GM12875 (cell line): ENCODE results near the gene CD164L2.

Source experiments
- H3K4me3 ChIP-seq: one replicate; pipeline ENCODE4 v1.5.1; 2011; ENCODE audit warnings: low read depth, low read length, control low read depth
- TF ChIP-seq, protein P1 (sequence below): IDR thresholded peaks from 2 replicates; pipeline ENCODE4 v1.5.1; 2011; ENCODE audit warnings: low read depth, mild to moderate bottlenecking, control low read depth, inconsistent platforms, low read length, moderate library complexity, borderline replicate concordance; ENCODE audit not compliant: insufficient read depth

CD164L2 gene

DNA sequence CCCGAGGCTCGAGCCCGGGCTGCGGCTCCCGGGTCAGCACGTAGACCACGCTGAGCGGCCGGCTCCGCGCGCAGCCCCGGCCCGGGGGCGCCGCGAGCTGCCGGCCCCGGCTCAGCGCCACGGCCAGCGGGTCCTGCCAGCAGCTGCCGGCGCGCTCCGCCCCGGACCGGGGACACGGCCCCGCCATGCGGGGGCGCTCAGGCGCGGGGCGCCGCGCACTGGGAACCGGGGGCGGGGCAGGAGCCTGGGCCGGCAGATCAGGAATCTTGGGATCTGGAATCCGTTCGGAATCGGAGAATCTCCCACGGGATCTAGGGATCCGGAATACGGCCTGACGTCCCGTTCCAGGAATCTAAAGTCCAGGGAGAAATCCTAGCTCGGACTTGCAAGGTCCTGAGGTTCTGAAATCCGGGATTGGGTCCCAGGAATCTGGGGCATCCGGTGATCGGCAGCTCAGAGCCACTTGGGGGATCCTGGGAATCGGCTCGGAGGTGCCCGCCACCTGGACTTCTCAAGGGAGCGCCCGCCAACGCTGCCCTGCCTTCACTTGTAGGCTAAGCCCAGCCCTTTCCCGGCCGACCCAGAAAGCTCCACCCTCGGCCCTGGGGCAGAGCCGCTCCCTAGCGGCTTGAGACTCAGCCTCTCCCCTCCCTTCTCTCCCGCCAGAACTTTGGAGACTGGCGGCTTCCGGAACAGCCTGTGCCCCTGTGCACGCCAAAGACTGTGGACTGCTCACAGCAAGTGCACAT lies 16.5 kb downstream of the CD164L2 start, which contains the start of gene MAP3K6:
Gene MAP3K6, minus strand, starts transcription at position 551 of the 749 bp plus-strand sequence. Its CDS starts 364 bp downstream, at position 187.
- TF ChIP-seq, protein P1, sequence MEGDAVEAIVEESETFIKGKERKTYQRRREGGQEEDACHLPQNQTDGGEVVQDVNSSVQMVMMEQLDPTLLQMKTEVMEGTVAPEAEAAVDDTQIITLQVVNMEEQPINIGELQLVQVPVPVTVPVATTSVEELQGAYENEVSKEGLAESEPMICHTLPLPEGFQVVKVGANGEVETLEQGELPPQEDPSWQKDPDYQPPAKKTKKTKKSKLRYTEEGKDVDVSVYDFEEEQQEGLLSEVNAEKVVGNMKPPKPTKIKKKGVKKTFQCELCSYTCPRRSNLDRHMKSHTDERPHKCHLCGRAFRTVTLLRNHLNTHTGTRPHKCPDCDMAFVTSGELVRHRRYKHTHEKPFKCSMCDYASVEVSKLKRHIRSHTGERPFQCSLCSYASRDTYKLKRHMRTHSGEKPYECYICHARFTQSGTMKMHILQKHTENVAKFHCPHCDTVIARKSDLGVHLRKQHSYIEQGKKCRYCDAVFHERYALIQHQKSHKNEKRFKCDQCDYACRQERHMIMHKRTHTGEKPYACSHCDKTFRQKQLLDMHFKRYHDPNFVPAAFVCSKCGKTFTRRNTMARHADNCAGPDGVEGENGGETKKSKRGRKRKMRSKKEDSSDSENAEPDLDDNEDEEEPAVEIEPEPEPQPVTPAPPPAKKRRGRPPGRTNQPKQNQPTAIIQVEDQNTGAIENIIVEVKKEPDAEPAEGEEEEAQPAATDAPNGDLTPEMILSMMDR: peak; percentile 63; the same call in 1 of the 2 replicates
- peak within 1 kb of the TSS; percentile 36 for H3K4me3 ChIP-seq

DNA sequence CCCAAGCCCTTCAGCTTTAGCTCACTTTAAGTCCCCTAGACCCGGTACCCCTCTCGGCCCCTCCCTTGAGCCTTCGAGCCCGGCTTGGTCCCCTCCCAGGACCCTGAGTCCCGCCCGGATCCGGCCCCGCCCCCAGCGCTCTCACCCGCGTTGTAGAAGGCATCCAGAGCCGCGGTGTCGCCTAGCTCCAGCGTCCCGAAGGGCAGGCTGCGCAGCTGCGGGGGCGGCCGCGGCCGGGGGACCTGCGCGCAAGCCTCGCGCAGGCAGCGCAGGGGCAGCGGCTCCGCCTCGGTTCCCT lies 17.1 kb downstream of the CD164L2 start:
- TF ChIP-seq, protein P1: no peak
- peak overlapping the region; percentile 33 for H3K4me3 ChIP-seq

DNA sequence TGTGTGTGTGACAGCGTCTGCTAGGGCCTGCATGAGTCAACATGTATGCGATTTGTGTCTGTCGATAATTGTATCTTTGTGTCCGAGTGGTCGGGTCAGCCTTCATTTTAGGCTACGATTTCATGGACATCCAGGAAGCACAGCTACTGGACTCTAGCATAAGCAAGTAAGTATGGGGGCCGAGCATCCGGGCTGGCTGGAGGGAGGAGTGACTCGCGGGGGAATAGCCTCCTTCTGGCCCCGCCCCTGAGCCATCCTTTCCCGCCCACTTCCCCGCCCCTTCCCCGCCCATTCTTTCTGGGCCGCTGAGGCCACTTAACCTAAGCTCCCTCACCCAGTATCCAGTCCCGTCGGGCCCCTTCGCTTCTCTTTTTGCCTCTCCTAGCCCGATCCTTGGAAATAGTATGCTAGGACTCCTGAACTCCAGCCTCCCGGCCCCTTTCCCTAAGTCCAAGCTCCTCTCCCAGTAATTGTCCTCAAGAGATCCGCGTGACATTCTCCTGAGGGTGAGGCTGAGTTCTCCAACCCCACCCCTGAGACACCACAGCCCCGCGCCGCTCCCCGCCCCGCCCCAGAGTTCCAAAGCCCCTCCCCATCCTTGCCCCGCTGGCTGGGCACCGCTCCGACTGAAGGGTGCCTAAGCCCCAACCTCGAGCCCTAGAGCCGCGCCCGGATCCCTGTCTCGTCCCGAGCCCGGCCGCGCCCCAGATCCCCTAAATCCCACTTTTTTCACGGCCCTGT lies 17.6 kb downstream of the CD164L2 start:
- TF ChIP-seq, protein P1: no peak
- peak overlapping the region; percentile 33 for H3K4me3 ChIP-seq

DNA sequence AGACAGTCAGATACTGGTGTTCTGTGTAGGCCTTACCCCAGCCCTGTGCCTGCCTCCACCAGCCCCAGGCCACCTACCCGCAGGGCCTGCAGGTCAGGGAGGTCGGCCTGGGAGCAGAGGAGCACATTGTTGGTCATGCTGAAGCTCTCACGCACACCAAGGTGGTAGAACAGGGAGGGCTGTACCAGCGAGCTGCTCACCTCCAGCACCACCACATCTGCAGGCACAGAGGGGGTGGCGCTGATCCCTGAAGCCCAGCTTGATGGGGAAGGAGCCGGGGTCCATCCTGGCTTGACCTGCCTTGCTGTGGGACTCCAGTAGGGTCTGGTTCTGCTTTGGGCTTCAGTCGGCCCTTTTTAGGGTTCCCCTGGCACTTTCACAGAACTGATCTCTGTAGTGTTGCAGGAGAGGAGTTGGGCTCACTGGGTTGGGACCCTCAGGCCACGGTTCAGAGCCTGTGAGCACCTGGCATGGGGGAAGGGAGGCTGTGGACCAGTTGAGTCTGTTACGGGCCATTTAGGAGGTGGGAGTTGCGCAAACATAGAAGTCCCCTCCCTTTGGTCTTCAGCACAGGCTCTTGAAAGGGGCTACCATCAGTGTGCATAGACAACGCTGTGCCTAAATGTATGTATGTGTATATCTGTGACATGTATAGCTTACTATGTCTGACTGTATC lies 18.3 kb downstream of the CD164L2 start:
- H3K4me3 ChIP-seq: no peak overlapping the region
- TF ChIP-seq, protein P1: no peak

DNA sequence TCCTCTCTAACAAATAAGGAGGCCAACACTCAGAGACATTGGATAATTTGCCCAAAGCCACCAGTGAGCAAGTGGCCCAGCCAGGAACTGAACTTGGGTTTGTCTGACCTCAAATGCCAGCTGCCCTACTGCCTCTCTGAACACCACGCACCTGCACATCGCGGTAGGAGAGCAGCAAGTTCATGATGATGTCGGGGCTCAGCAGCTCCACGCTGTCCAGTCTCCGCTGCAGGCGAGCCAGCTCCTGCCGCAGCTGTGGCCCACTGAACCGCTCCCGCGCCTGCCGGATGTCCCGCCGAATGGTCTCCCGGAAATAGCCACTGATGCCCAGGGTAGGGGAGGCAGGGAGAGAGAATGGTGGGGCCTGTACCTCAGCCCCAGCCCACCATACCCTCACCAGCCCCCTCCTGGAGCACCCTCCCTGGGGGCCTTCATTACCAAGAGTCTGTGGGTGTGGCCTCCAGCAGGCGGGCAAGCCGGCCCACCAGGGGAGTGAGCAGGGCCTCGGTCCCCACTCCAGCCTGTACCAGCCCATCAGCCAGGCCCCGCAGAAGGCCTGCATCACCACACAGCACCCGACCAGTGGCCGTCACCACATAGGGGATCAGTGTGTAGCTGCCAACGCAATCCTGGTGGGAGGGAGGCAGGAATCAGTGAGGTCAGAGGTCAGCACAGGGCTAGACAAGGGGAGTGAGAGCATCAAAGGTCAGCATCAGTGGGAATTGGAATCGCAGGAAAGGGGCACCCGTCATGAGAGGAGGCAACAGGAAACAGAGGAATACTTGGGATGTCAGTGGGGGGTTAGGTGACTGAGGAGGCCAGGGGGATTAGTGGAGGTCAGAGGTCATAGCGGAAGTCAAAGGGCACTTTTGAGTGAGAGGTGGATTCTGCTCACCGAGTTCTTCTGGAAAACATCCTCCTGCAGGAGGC lies 19.1 kb downstream of the CD164L2 start:
- H3K4me3 ChIP-seq: no peak overlapping the region
- TF ChIP-seq, protein P1: no peak

DNA sequence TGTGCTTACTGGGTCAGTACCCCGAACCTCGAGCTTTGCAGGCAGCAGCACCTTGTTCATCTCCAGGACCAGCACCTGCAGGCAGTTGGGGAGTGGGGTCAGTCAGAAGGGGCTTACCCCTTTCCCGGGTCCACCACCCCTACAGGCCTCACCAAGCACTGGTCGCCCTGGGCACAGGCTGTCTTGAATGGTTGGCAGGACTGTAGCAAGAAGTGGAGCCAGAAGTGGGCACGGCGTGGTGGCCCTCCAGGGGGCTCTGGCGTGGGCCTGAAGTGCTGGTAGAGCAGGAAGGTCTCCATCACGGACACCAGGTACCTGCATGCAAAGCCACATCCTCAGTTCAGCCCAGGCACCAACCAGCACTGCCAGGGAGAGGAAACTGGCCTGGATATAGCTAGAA lies 21.6 kb downstream of the CD164L2 start:
- TF ChIP-seq, protein P1: no peak
- H3K4me3 ChIP-seq: no peak overlapping the region
